ENCODE results near the gene LHX3. TPM values are rescaled to one million over a fixed set of nuclear protein-coding genes. Genes with fewer than 3 reads are reported as not detected.

The LHX3 gene
- total RNA-seq, 4 donors from 2014 or later: not detected

DNA sequence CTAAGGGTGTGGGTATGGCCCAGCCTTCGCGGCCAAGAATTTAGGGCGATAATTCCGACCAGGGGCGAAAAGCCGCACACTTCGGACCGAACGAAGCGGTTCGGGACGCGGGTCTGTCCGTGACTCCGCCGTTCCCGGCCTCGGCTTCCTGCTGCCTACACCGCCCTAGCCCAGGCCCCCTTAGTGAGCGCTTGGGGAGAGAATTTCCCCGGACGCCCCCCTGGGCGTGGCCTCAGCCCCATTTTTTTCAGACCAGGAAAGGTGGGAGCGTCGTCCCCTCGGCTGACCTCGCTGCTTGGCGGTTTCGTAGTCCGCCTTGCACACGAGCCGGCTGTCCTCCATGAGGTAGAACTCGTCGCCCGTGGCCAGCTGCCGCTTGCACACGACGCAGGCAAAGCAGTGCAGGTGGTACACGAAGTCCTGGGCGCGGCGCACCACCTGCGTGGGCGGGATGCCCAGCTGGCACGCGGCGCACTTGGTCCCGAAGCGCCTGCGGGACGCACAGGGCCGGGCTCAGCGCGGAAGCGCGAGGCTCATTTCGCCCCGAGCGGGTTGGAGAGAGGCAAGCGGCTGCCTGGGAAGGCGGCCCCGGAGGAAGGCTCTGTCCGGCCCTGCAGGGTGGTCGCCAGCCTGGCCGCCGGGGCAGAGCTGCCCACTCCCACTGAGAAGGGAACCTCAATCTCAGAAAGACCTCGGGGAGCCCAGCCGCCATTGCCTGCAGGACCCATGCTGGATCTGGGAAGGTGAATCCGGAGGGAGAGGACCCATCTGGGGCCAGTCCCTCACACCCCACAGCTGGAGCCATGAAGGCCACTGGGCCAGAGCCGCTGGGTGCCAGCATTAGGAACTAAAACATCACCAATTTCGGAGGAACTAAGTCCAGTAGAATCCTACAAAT lies 5.3 kb downstream of the LHX3 start:
- peaks cover 0 to 8% of the 10 kb centered on the region in 2 donors for H3K4me1 ChIP-seq
- intact Hi-C loops (cut with DNase I; ENCODE audit: low total_unique reads): no loop called here
- DNase-seq: no peak
- H3K27ac ChIP-seq: no peak overlapping the region
- no peaks in the 10 kb centered on the region for H3K36me3 ChIP-seq
- H3K4me3 ChIP-seq: no peak overlapping the region
- peaks cover 6 to 57% of the 10 kb centered on the region in 2 donors for H3K27me3 ChIP-seq
- TF ChIP-seq POLR2A (IDR thresholded peaks at IDR 0.05) (no peak), CTCF (IDR thresholded peaks at IDR 0.05) (no peak)
- no peaks in the 10 kb centered on the region for H3K9me3 ChIP-seq

DNA sequence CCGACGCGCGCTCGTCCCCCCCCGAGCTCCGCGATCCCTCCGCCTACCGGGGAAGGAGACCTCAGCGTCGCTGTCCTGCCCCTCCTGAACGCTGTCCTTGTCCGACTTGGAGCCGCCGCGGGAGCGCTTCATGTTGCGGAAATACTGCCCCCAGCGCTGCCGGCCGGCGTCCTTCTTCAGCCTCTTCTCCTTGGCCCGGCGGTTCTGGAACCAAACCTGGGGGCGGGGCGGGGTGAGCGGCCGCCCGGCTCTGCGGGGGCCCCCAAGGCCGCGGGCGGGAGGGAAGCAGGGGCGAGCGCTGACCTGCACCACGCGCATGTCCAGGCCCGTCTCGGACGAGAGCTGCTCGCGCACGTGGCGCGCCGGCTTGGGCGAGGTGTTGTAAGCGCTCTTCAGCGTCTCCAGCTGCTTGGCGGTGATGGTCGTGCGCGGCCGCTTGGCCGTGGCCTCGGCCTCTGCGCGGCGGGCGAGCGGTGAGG lies 6.3 kb downstream of the LHX3 start:
- no peaks in the 10 kb centered on the region for H3K9me3 ChIP-seq
- H3K27me3 ChIP-seq: peaks cover 6 to 51% of the 10 kb centered on the region in 2 donors
- TF ChIP-seq CTCF (IDR thresholded peaks at IDR 0.05) (no peak), POLR2A (IDR thresholded peaks at IDR 0.05) (no peak)
- H3K27ac ChIP-seq: no peak overlapping the region
- H3K4me3 ChIP-seq: no peak overlapping the region
- DNase-seq: no peak
- intact Hi-C loops (cut with DNase I; ENCODE audit: low total_unique reads): no loop called here
- H3K36me3 ChIP-seq: no peaks in the 10 kb centered on the region
- H3K4me1 ChIP-seq: peaks cover 0 to 8% of the 10 kb centered on the region in 2 donors

- TF ChIP-seq CTCF (IDR thresholded peaks at IDR 0.05): no peak
- no peak for TF ChIP-seq POLR2A (IDR thresholded peaks at IDR 0.05)
- Histone ChIP-seq H3K27me3 (peaks cover 6 to 47% of the 10 kb centered on the region in 2 donors), H3K4me1 (peaks cover 0 to 8% of the 10 kb centered on the region in 2 donors), H3K36me3 (no peaks in the 10 kb centered on the region), H3K27ac (no peak overlapping the region), H3K9me3 (no peaks in the 10 kb centered on the region), H3K4me3 (no peak overlapping the region)
- no peak for DNase-seq
- intact Hi-C loops (cut with DNase I; ENCODE audit: low total_unique reads): no loop called here
Observed at GRCh38 chr9:136197930-136198604, 6.9 kb downstream of the LHX3 start.

DNA sequence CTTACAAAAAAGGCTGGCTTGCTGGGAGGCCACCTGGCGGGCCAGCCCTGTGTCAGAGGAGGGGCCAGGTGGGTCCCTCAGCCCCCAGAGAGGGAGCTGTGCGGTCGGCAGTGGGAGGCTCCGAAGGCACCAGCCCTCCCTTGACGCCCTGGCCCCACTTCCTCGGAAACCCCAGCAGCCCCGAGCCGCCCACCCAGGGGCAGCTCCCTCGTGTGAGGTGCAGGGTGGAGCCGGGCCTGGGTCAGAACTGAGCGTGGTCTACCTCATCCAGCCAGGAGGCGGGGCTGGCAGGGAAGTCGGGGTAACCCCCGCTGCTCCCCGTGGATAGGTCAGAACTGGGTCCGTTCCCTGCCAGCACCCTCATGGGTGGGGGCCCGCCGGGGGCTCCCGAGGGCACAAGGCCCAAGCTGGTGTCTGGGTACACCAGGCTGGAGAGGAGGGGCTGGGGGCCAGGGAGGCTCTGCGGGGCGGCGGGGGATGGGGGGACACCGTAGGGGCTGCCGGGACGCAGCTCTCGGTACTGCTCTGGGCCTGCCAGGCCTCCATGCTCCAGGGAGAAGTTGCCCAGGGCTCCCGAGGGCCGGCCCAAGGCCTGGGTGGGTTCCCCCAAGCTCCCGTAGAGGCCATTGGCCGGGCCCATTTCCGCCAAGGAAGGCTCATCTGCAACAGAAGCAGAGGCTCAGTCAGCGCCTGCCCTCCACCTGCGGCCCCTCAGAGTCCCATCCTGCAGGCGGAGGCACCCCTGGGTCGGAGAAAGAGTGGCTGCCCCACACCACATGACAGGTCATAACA lies 7.6 kb downstream of the LHX3 start:
- Histone ChIP-seq H3K36me3 (no peaks in the 10 kb centered on the region), H3K27ac (no peak overlapping the region), H3K4me1 (peaks cover 0 to 13% of the 10 kb centered on the region in 2 donors), H3K27me3 (peaks cover under 1 to 55% of the 10 kb centered on the region in 2 donors), H3K9me3 (no peaks in the 10 kb centered on the region), H3K4me3 (no peak overlapping the region)
- DNase-seq: no peak
- intact Hi-C loops (cut with DNase I; ENCODE audit: low total_unique reads): no loop called here
- TF ChIP-seq POLR2A (IDR thresholded peaks at IDR 0.05) (no peak), CTCF (IDR thresholded peaks at IDR 0.05) (no peak)

Data from uterus (tissue), 4 donors.